AG08396 (cell line): ENCODE results near the gene GPATCH3.
"Not testable (repeated sequence)": the region's sequence is repeated elsewhere in the genome, so short reads cannot be mapped to it uniquely, and the experiment has no call there.

Experiments
- DNase-seq: peaks from one replicate; pipeline ENCODE4 v3.0.0; 2012; ENCODE audit warnings: low spot score, mixed read lengths

GPATCH3 gene, protein sequence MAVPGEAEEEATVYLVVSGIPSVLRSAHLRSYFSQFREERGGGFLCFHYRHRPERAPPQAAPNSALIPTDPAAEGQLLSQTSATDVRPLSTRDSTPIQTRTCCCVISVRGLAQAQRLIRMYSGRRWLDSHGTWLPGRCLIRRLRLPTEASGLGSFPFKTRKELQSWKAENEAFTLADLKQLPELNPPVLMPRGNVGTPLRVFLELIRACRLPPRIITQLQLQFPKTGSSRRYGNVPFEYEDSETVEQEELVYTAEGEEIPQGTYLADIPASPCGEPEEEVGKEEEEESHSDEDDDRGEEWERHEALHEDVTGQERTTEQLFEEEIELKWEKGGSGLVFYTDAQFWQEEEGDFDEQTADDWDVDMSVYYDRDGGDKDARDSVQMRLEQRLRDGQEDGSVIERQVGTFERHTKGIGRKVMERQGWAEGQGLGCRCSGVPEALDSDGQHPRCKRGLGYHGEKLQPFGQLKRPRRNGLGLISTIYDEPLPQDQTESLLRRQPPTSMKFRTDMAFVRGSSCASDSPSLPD

DNA sequence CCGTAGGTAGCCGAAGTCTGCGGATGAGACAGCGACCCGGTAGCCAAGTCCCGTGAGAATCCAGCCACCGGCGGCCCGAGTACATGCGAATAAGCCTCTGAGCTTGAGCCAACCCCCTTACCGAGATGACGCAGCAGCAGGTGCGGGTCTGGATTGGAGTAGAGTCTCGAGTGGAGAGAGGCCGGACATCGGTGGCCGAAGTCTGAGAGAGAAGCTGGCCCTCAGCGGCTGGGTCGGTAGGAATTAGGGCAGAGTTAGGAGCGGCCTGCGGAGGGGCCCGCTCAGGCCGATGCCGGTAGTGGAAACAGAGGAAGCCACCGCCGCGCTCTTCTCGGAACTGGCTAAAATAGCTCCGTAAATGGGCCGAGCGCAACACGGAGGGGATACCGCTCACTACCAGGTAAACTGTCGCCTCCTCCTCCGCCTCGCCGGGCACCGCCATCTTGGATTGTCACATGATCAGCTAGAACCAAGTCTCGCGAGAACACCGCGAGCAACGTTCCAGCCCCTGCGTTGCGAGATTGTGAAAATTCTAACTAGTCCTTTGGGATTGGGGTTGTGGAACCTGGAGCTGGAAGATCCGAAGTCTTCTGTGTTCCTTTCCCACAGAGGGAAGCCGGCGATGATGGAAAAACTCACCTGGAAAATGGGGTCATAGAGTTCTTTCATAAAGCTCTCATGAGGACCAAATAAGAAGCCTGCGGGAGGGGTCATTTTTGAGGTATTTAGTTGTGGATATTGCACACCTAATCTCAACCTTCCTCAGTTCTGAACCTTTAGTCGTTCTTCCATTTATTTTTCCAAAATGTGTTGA lies at the start of gene GPATCH3:
Gene GPATCH3 (minus strand): TSS at position 467 of the 814 bp plus-strand sequence. CDS start 25 bp downstream, at position 442.
- peak; percentile 90 for DNase-seq

DNA sequence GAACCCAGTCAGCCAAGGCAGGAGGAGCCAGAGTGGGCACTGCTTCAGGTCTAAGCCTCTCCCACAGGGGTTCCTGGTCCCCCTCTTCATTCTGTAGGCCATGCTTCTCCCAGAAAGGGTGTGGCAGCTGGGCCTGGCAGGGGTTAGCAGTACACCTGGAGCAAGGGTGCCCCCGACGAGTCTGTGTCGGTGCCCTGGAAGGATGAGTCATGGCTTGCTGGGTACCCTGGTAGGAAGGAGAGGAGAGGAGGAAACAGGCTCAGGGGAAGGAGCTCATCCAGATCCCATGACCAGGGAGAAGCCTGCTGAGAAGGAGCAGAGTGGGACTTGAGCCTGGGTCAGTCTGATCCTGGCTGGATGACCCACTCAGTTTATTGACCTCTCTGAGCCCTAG lies 49.7 kb upstream of the GPATCH3 start:
- no peak for DNase-seq

DNA sequence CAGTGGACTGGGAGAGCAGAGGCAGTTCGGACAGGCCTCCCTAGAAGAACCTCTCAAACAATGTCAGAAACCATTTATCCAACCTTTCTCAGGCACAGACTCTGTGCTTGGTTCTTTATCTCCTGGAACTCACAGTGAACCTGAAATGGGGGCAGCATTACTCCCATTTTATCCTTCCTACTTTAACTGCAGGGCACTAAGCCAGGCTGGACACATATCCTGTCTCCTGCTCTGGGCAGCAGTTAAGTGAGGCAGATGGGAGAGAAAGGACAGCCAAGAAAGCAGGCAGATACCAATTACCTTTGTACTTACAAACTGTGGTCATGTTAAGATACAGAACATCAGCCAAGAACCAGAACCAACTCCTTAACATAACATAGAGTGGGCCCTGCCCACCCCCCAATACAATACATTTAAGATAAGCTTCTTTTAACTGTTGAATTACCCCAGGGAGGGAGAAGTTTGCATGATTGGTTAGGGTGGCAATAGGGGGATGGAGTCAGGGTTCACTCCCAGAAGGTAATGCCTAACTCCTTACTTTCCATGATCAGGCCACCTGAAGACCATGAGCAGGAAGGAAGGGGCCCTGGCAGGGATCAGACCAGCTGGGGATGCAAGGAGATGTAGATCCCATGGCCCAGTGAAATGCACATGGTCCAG lies 49.1 kb upstream of the GPATCH3 start:
- no peak for DNase-seq

DNA sequence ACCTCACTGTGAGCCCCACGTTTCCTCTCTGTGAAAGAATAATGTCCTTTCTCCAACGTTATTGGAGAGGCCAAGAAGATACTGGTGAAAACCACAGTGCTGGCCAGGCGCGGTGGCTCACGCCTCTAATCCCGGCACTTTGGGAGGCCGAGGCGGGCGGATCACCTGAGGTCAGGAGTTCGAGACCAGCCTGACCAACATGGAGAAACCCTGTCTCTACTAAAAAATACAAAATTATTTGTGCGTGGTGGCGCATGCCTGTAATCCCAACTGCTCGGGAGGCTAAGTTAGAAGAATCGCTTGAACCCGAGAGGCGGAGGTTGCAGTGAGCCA lies 48.4 kb upstream of the GPATCH3 start:
- not testable (repeated sequence) for DNase-seq

GRCh38 chr1:26946270-26946669 lies 46.0 kb upstream of the GPATCH3 start:
- DNase-seq = no peak

- no peak for DNase-seq
These were observed 45.5 kb upstream of the GPATCH3 start for GRCh38 chr1:26945728-26946127.

GRCh38 chr1:26945138-26945537 lies 44.9 kb upstream of the GPATCH3 start:
- DNase-seq = no peak

DNA sequence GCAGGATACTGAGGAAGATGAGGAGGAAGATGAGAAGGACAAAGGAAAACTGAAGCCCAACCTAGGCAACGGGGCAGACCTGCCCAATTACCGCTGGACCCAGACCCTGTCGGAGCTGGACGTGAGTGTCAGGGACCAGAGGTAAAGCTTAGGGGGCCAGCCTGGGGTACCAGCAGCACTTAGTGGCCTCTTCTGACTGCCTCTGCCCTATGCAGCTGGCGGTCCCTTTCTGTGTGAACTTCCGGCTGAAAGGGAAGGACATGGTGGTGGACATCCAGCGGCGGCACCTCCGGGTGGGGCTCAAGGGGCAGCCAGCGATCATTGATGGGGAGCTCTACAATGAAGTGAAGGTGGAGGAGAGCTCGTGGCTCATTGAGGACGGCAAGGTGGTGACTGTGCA lies 42.4 kb upstream of the GPATCH3 start:
- no peak for DNase-seq

DNA sequence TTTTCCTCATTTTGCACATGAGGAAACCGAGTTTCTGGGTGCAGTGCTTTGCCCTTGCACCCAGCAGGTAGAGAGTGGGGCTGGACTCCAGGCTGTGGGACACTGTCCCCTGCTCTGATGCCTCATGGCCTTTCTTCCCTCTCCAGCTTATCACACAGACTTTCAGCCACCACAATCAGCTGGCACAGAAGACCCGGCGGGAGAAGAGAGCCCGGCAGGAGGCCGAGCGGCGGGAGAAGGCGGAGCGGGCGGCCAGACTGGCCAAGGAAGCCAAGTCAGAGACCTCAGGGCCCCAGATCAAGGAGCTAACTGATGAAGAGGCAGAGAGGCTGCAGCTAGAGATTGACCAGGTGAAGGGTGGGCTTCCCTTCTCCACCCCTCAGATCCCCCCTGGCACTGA lies 41.0 kb upstream of the GPATCH3 start:
- DNase-seq = no peak

DNA sequence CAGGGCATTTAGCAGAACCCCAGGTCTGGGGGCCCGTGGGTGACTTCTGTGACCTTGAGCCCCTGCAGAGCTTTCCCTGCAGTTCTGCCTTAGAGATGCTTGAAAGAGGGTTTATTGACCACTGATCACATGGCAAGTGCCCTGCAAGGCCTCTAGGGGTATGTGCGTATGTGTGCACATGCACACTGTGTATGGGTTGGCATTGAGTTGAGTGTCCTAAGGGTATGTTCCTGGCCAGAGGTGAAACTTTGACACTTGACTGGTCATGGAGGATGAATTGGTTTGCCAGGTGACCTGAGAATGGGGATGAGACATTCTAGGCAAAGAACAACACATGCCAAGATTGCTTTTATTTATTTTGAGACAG lies 38.4 kb upstream of the GPATCH3 start:
- DNase-seq = no peak

GRCh38 chr1:26938004-26938658 lies 37.9 kb upstream of the GPATCH3 start:
- DNase-seq = no peak

GRCh38 chr1:26936823-26937222 lies 36.6 kb upstream of the GPATCH3 start:
- DNase-seq = no peak

- DNase-seq = no peak
These were observed 32.3 kb upstream of the GPATCH3 start for GRCh38 chr1:26932531-26932930.

- DNase-seq = no peak
These were observed 23.4 kb upstream of the GPATCH3 start for GRCh38 chr1:26923711-26924110.

DNA sequence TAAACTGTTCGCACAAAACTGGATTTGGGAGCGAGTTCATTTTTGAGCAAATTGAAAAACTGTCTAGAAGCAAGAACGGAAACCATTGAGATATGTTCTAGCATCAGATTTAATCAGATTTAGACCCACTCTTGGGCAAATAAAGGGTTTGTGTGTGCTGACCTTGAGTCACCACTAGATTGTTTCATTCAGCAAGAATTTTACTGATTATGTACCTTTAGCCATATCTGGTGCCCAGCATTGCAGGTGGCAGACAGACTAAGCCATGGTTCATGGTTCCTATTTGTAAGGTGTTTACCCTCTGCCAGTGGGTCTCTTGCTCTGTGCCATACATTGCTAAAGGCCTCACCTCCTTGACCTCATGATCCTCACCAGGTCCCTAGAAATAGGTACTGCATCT lies 22.6 kb upstream of the GPATCH3 start:
- no peak for DNase-seq

DNA sequence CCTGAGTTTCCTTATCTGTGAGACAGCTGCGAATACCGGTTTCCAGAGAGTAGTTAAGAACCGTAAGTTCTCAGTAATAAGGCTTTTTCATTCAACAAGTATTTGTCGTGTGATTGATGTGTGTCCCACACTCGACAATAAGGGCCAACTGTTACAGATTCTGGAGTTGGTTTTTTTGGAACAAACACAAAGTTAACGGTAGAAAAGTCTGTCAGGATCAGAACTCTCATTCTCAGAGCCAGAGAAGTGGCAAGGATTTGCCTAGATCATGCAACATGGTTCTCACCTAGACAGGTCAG lies 22.1 kb upstream of the GPATCH3 start:
- DNase-seq = no peak

GRCh38 chr1:26921540-26922430 lies 21.5 kb upstream of the GPATCH3 start, which contains the start of gene NUDC:
Gene NUDC, plus strand, starts transcription at chr1:26921743. Its CDS starts 106 bp downstream, at chr1:26921849.
- peak; percentile 97 for DNase-seq

DNA sequence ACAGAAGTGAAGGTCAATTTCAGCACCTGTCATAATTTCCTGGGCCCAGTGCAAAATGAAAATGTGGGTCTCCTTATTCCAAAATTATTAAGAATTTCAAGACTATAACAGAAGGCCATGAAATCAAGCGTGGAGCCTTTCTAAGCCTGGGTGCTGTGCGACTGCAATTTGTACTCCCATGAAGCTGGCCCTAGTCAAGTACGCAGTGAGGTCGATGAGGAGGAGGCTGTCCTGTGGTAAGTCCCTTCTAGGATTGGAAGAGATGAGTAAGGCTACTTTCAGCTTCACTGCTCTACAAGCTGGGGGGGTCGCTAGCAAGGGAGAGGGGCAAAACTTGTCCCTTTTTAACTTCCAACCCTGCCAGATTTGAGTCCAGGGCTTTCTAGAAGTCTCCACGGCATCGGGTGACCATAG lies 20.9 kb upstream of the GPATCH3 start:
- DNase-seq = no peak

DNA sequence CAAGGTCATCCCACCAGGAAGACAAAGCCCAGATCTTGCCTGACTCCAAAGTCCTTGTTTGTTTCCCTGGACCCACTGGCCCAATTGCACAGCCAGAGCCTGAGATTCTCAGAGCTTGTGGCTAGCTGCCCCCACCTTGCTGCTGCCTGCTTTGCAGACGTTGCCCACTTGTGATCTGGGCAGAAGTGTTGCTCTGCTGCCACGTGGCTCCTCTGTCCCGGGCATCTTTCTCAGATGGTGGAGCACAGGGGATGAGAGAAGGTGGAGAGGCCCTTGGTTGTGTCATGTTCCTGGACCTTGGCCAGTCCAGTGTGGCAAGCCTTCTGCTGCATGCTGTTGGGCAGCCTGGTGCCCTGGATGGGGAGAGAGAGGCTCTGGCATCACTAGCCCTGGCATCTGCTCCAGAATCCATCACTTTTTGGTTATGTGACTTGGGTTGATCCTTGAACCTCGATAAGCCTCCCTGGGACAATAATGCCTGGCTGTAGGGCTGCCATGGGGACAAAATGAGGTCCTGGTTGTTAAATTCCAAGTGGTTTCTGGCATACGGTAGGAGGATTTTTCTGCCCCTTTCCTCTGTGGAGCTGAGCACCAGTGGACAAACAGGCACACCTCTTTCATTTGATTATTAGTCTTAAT lies 15.1 kb upstream of the GPATCH3 start:
- no peak for DNase-seq

- no peak for DNase-seq
These were observed 13.7 kb upstream of the GPATCH3 start, which contains the start of gene NR0B2 for GRCh38 chr1:26913754-26914619. Gene NR0B2, minus strand, starts transcription at chr1:26913975. Its CDS starts 35 bp downstream, at chr1:26913940.
